GM21381 (cell line): ENCODE results near the gene ADO.
"Not testable (repeated sequence)": the region's sequence is repeated elsewhere in the genome, so short reads cannot be mapped to it uniquely, and the experiment has no call there.

ENCODE experiments used
- ATAC-seq: cut with Tn5 transposase; IDR thresholded peaks from one replicate; pipeline ENCODE4 v1.9.1; 2021; ENCODE audit warnings: mild to moderate bottlenecking, moderate library complexity; ENCODE audit not compliant: unreplicated experiment

Gene ADO

DNA sequence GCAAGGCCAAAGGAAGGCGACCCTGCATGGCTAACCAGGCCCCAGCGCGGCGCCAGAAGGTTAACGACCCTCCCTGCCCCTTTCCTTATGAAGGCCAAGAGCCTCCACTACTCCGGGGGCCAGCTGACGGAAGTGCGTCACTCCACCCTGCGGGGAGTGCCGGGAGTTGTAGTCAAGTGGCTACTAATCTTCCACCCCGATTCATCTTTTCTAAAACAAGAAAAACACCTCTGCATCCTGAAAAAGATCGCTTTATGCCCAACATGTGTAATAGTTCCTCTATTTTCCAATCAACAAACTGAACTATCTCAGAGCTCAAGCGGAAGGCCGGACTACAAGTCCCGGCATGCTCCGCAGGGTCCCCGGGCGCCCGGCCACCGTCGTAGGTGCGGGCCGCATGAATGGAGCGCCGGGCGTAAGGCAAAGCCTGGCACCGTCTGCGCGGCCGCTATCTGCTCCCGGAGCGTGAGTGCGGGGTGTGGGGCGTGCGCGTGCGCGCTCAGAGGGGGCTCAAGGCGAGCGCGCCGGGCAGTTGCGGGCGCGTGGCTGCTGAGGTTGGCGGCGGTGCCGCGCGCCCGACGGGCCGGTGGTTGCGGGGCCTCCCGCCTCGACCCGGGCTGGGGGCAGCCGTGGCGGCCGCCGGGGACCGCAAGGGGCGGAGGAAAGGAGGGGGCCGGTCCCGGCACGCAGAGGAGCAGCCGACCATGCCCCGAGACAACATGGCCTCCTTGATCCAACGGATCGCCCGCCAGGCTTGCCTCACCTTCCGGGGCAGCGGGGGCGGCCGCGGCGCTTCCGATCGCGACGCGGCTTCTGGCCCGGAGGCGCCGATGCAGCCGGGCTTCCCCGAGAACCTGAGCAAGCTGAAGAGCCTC lies at the start of gene ADO:
Gene ADO, plus strand, starts transcription at position 365 of the 875 bp plus-strand sequence. Its CDS starts 340 bp downstream, at position 705.
- ATAC-seq = peak; percentile 83

DNA sequence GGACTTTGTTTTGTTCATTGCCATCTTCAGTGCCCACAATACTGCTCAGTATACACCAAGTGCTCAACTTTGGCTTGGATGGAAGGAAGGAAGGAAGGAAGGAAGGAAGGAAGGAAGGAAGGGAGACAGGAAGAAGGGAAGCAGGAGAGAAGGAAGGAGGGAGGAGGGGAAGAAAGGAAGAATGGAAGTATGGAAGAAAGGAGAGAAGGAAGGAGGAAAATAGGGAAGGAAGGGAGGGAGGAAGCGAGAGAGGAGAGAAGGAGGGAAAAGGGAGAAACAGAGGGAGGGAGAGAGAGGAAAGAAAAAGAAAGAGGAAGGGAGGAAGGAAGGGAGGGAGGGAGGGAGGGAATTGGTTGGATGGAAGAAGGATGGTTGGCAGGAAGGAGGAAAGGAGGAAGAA lies 49.6 kb upstream of the ADO start:
- no peak for ATAC-seq

DNA sequence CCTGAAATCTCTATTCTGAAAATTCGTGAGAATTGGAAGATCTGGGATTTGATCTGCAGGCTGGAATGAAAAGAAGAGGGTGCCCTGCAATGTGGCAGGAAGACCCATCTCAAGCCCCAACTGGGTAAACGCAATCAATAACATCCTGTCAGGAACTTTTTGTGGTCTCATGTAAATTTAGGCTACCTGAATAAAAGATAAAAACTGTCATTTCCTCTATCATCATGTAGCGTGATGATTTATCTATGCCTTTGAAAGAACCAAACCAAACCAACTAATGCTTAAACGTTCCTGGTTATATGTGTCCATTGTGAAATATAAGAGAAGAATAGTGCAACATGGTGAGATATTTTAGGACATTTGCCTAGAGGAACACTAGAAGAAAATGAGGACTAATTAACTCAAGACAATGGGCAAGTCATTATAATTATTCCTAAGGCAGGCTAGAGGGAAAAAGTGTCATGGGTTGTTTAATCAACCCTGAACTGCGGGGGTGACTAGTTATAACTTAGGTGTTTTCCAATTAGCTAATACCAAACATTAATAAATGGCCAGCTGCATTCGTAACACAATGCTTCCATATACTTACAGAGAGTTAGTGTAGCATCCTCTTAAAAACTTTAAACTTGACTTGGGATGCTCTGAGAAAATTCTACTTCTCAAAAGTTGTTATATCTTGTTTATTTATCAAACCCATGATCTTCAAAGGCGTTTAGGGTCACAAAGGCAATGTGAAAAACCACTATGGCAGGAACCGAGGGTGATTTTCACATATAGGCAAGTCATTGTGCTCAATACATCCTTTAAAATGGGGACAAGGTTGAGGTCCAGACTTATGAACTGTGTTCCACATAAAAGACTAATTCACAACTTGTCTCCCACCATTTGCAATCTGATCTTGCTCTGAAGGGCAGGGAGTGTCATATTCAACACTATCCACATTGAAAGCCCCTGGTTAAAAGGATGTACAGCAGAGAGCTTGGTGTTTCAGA lies 48.6 kb upstream of the ADO start:
- ATAC-seq = no peak

DNA sequence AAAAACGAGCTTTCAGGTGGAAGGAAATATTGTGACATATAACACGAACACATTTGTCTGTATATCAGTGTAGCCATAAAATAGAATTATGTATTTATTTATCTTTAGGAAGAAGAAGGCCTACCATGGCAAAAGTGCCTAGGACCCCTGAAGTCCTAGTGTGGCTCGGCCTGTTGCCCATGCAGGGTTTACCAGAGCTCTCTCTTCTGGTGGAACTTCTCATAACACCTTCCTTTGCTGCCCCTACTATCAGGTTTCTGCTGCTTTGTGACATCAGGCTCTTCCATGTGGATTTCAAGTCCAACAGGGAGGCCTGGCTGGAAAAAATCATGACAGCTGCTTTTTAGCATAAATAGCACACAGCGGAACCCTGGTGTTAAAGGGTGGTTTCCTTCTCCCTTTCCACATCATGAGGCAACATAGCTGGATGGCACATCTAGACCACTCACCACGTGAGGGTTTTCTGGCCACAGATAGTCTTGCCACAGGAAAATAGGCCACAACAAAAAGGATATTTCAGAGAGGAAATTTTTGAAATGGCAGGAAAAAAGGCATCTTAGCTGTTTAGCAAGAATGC lies 44.8 kb upstream of the ADO start:
- no peak for ATAC-seq

DNA sequence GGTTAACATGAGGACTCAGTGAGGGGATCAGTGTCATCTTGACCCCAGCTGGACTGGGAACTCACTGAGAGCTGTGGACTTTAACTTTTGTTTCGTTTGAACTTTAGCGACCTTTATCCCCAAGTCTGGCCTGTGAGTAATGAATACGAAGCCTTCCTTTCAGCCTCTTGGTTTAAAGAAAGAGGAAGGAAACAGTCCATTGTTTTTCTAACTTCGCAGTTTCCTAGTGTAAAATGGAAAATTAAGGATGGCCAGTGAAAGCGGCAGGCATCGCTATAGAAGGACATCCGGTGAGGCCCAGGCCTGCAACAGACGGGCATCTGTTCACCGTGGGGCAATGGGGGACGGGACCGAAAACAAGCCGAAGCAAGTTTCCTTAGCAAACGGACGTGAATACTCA lies 44.1 kb upstream of the ADO start:
- ATAC-seq = no peak

DNA sequence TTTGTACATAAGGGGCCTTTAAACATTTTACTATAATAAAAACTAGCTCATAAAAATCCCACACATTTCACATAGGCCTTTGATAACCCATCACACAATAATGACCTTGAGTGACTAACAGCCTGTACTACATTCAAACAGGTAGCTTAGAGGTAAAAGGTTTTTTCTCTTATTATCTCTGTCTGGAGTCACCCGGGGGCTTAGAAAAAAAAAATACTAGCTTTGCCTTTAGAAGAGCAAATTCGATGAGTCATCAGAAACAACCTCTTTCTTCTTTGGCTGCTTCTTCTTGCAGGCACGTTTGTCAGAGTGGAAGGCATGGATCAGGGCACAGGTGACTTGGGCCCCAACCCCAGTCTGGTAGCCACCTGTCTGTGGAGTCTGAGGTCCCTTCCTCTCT lies 43.4 kb upstream of the ADO start:
- ATAC-seq = no peak

DNA sequence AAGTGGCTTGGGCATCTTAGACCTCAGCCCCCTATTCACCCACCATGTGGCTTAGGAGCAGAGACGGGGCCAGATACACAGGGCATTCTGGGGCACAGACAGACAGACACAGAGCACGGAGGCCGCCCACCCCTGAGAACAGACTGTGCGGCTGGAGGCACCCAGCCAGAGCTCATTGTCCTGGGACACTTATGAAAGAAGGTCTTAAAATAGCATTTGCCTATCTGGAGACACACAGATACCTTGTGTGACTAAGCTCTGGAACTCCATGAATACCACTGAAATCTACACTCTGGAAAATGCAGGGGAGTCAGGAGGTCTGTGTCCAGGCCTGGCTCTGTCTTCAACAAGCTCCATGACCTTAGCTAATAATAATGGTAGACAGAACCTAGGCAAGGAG lies 41.4 kb upstream of the ADO start:
- no peak for ATAC-seq

DNA sequence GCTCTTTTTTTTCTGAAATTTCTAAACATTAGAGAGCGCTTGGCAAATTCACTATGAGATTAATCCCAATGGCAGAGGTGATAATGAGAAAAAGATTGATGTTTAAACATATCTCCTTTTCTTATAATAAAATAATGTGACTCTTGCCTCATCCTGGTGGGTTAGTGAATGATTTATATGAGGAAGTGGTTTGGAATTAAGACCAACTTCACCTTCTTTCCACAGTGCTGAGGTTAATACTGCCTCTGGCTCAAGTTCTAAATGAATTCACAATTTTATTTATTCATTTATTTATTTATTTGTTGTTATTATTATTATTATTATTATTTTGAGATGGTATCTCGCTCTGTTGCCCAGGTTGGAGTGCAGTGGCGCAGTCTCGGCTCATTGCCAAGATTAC lies 40.5 kb upstream of the ADO start:
- ATAC-seq = no peak

DNA sequence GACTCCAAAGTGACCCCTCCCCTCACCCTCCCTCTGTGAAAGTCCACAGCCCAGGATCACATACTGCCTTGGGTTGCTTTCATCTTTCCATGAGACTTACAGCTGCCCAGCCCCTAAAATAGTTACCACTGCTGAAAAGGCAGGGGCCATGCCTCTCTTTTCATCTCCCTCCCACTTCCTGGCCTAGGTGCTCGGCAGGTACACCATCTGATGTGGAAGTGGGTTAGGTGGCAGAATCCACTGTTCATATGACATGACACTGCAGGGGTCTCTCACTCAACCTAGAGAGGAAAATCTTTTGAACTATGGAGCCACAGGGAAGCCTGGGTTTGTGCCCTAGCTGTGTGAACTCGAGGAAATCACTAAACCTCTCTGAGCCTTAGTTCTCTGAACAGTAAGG lies 38.8 kb upstream of the ADO start:
- no peak for ATAC-seq

DNA sequence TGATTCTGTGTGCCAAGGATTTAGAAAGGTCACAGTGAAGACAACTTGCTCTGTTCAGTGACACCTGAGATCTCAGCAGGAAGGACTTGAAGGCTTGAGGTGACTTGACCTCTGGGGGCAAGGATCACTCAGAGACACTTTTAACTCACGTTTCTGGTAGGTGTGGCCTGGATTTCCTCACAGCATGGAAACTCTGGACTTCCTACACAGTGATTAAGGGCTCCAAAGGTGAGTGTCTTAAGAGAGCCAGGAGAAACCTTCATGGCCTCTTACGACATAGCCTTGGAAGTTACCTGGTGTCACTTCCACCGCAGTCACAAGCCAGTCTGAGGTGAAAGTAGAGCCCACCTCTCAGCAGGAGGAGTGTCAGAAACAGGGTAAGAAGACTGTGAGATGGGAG lies 38.1 kb upstream of the ADO start:
- no peak for ATAC-seq

DNA sequence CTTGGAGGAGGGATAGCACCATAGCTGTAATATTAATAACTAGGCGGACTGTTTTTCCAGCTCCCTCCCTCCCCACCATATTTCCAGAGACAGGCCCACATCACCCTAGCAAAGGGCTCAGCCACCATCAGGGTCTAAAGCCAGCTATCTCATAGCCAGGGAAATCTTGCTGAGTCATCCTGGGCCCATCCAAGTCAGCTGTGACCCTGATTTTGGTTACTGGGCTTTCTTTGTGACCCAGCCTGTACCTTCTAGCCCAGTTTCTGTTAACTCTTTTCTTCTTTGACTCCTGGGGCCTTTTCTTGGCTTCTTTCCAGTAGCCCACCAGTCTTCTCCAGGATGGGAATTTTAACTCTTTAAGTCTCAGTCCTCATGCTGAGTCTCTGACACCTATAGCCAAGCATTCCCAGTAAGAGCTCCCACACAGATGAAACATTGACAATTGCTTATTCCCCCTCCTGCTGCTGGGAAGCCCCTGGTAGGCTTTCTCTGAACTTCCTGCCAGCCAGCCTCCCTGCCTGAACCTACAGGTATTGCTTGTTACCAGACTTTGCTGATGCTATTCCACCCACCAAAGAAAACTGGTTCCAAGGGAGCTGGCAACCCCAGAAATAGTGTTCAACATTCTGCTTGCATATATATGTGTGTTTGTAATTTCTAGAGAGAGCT lies 34.8 kb upstream of the ADO start:
- ATAC-seq = peak; percentile 70

DNA sequence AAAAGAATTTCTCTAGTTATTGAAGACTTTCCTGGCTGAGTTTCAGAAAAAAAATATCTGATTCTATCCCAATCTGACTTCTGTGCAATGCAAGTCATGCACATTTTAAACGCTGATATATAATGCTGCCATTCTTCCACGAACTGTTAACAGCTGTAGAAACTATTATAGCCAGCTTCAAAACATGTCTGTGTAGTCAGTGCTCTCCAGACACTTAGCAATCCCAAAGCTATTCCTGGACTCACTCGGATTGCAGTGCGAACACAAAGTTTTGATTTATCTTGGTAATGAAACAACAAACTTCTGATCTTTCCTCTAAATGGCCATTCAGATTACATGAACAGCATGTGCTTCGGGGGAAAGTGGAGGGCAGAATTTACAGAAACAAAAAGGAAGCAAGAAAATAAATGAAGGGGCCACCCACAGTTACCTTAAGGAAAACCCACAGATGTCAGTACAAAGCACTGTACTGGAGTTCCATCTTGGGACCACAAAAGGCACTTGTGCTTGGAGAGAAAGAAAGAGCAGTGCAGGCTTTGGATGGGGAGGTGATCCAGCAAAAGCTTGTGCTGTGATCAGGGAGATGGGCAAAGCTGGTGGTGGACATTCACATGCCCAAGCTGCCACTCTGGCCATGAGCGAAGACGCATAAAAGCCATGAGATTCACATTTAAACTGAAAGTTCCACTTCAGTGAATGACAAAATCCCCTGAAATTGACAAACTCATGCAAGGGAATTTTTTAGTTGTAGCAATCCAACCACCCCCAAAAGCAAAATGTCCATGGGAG lies 32.1 kb upstream of the ADO start:
- no peak for ATAC-seq

DNA sequence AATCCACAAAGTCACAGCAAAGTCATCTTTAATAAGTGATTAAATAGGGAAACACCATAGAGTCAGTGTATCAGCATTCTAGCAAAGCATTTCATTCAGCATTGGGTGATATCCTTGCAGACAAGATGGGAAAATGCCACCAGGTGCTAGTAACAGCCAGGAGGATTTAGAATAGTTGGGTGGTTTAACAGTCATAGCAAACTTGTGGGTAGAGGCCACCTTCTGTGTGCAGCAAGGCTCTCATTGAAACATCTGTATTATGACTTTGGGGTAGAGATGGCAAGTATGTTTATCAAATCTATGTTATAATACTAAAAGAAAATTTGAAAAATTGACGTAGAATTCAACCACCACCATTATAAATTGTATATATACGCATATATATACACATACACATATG lies 26.4 kb upstream of the ADO start:
- ATAC-seq = peak; percentile 36

DNA sequence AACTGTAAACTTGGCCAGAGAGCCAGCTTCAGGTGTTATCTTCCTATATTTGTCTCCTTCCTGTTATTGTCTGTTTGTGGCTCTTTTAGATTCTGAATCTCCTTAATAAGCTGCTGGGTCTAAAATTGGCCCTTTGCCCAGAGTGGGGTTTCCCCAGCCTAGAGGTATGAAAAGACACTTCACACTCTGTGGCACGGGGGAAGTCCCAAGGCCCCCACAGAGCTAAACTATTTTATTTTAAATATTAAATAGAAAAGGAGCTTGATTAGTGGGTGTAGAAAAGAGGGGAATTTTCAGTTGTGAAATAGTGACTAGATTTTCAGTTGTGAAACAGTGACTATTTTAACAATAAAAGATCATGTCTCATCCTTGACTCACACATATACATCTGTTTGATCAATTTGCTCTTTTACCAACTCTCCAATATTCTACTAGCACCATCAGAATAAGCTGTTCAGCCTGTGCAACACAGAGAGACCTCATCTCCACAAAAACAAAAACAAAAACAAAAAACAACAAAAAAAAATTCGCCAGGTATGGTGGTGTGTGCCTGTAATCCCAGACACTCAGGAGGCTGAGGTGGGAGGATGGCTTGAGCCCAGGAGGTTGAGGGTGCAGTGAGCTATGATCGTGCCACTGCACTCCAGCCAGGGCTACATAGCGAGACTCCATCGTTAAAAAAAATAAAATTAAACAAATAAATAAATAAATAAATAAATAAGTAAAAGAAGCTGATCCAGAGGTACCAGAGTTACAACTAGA lies 24.9 kb upstream of the ADO start:
- ATAC-seq = peak; percentile 96

DNA sequence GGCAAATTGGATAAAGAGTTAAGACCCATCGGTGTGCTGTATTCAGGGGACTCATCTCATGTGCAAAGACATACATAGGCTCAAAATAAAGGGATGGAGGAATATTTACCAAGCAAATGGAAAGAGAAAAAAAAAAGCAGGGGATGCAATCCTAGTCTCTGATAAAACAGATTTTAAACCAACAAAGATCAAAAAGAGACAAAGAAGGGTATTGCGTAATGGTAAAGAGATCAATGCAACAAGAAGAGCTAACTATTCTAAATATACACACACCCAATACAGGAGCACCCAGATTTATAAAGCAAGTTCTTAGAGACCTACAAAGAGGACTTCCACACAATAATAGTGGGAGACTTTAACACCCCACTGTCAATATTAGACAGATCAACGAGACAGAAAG lies 20.0 kb upstream of the ADO start:
- not testable (repeated sequence) for ATAC-seq

DNA sequence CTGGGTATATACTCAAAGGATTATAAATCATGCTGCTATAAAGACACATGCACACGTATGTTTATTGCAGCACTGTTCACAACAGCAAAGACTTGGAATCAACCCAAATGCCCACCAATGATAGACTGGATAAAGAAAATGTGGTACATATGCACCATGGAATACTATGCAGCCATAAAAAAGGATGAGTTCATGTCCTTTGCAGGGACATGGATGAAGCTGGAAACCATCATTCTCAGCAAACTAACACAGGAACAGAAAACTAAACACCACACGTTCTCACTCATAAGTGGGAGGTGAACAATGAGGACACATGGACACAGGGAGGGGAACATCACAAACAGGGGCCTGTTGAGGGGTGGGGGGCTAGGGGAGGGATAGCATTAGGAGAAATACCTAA lies 16.2 kb upstream of the ADO start:
- not testable (repeated sequence) for ATAC-seq

DNA sequence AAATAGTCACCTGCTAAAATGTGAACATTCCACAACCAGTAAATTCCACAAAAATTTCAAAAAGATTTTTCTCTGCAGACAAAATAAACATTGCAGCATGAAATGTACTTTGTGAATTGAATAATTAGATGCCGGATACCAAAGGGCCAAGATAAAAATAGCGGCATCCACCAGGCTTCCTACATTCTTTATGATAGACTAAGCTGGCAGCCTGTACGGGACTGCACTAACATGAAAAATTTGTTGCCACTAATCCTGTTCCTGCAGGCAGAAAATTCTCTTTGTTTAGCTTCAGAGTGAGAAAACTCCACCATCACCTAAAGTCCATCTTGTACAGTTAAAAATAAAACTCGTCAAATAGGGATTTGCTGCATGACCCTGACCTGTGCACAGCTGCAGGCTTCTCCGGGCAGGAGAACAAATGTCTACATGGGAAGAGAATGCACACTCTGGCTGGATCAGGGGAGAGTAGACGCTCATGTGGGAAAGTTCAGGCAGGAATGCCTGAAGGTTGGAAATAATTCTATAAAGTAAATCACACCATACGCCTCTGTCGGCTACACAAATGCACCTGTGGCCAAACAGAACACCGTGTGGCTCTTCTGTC lies 15.6 kb upstream of the ADO start:
- ATAC-seq = no peak

DNA sequence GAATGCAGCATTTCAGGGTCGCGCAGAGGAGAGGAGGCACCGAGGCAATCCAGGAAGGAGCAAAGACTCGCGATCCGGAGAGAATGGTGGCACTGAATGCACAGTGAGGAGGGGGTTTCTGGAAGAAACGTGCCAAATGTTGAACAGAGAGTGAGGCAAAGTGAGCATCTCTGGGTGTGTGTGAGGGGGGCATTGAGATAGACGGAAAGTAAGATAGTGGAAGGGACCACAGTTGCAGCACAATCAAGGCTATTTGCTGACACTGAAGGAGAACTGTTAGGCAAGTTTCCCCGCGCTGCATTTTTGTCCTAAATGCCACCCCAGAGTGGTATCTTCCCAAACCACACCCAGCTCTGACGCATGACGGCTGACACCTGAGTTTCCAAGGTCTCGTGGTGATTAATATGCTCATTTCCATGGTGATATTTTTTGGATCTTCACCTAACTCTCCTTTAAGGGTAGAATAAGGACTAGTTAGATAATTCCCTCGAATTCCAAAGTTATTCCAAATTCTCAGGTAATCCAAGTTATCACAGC lies 14.4 kb upstream of the ADO start:
- no peak for ATAC-seq

DNA sequence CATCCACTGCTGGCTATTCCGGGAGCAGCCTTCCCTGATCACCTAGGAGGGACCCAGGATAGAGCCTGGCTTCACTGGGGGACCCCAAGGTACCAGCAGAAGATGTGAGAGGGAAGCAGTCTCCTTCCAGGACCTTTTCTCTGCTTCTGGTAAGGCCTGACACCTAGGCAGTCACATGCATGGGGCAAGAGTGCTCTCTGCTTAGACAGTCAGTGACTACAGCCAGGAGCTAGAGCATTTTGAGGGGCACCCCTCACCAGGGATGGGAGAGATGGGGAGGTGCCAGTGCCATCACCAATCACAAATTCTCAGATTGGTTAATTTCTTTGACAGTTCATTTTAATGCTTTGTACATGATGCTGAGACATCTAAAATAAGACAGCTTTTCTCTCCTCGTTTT lies 13.9 kb upstream of the ADO start:
- ATAC-seq = no peak
